ENCODE results near the gene CERK.

DNA sequence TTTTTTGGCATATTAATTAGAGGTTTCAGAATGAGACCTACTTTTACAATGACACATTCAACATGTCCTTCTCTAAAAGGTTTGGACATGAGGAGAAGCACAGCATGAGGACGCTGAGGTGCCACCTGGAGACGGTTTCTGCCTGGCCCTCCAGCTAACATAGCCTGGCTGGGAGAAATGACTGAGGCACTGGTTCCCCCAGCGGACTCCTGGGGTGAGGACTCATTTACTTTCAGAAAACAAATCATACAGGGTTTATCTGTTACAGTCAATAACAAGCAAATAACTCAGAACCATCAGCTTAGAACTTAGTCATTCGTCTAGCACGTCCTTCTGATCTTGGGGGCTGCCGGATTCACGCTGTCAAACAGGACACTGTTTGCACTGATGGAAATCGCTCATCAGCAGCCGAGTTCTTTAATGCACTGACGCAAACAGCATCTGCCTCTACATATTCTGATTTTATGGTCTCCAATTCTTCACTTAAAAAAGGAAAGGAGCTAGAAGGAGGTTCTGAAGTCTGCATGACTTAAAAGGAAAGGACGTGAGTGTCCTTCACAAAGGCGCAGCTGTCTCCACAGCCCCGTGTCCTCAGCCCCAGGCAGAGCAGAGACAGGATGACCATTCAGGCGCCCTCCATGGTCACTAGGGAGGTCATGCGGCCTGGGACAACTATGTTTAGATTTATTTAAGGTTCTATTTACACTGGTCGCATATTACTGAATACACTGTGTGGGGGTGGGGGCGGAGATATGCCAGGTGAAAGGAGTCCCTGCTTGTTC, 44.2 kb downstream of the CERK start:
- TF ChIP-seq POLR2A (IDR thresholded peaks at IDR 0.05) (no peak), POLR2AphosphoS5 (IDR thresholded peaks at IDR 0.05) (no peak)
- TF ChIP-seq, protein P1, sequence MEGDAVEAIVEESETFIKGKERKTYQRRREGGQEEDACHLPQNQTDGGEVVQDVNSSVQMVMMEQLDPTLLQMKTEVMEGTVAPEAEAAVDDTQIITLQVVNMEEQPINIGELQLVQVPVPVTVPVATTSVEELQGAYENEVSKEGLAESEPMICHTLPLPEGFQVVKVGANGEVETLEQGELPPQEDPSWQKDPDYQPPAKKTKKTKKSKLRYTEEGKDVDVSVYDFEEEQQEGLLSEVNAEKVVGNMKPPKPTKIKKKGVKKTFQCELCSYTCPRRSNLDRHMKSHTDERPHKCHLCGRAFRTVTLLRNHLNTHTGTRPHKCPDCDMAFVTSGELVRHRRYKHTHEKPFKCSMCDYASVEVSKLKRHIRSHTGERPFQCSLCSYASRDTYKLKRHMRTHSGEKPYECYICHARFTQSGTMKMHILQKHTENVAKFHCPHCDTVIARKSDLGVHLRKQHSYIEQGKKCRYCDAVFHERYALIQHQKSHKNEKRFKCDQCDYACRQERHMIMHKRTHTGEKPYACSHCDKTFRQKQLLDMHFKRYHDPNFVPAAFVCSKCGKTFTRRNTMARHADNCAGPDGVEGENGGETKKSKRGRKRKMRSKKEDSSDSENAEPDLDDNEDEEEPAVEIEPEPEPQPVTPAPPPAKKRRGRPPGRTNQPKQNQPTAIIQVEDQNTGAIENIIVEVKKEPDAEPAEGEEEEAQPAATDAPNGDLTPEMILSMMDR (IDR thresholded peaks at IDR 0.05 in 8 of 11, conservative IDR thresholded peaks at IDR 0.05 in 3 of 11) = no peak

Data from spleen (tissue), 7 donors.